Mucosa of gallbladder (tissue), 1 donor: ENCODE data around the gene USP40. TPM values are rescaled to one million over a fixed set of nuclear protein-coding genes. Genes with fewer than 3 reads are reported as not detected.

Experiments used
- DNase-seq: peaks from one replicate; pipeline ENCODE4 v3.0.0-alpha.2; 2020; ENCODE audit warnings: low spot score
- total RNA-seq: library from RNA; stranded (reverse); gene quantifications from one replicate; pipeline ENCODE4 v1.2.1, GENCODE V29; 2021
- donor health status: DM: no; HTN: no; CAD: no.

Gene USP40
- total RNA-seq, 1 donor from 2014 or later, result 48.1 TPM

DNA sequence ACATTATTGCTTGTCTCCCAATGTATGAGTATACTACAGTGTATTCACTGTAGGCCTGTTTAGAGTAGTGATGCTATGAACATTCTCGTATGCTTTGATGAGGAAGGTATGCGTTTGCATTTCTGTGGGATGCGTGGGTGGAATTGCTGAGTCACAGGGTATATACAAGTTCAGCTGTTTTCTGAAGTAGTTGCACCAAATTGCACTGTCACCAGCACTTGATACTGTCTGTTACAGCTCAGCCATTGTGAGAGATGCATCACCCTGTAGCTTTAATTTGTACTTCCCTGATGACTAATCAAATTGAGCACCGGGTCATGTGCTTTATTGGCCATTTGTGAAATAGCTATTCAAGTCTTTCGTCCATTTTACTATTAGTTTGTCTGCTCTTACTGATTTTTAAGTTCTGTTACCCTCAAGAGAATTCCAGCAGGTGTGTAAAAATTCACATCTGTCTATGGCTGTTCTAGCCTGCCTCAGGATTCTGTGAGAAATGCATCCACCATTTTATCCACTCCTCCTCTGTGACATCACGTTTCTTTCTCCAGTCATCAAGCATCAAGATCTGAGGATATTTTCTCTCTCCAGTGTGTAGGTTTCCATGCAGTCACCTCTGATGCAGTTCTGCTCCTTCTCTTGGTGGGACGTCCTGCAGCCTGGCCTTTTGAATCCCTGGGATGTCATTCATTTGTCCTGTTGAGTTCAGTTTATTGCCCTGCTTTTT, 139.8 kb downstream of the USP40 start:
- DNase-seq, result no peak

Other genes with a start within 250 kb of the USP40 start
- gene DGKD, start 212.3 kb downstream of the USP40 start, total RNA-seq, result 24.3 TPM
- 26.4 TPM for gene UGT1A8, start 50.9 kb upstream of the USP40 start, total RNA-seq
- 47.5 TPM for gene UGT1A10, start 69.7 kb upstream of the USP40 start, total RNA-seq
- 1.3 TPM for gene UGT1A9, start 105.1 kb upstream of the USP40 start, total RNA-seq
- 2.2 TPM for gene UGT1A7, start 115.1 kb upstream of the USP40 start, total RNA-seq
- 6.3 TPM for gene UGT1A6, start 126.1 kb upstream of the USP40 start, total RNA-seq
- 2.0 TPM for gene UGT1A5, start 146.1 kb upstream of the USP40 start, total RNA-seq
- 5.2 TPM for gene UGT1A4, start 152.0 kb upstream of the USP40 start, total RNA-seq
- 0.86 TPM for gene UGT1A3, start 162.3 kb upstream of the USP40 start, total RNA-seq
- 2.6 TPM for gene UGT1A1, start 193.5 kb upstream of the USP40 start, total RNA-seq
- 1.2 TPM for gene MROH2A, start 211.5 kb upstream of the USP40 start, total RNA-seq